Activated CD4-positive, alpha-beta T cell treated with anti-CD3 and anti-CD28 coated beads, Interleukin-2, amount 50 U/mL, for 4 hours (primary cell): ENCODE data around the gene ENHO.
A peak's percentile ranks its signal among the peaks of the same experiment; 100 is the strongest.

Experiments used
- DNase-seq, 2 experiments: peaks; one replicate each; pipeline ENCODE4 v3.0.0-alpha.2; 2020

The ENHO gene

DNA sequence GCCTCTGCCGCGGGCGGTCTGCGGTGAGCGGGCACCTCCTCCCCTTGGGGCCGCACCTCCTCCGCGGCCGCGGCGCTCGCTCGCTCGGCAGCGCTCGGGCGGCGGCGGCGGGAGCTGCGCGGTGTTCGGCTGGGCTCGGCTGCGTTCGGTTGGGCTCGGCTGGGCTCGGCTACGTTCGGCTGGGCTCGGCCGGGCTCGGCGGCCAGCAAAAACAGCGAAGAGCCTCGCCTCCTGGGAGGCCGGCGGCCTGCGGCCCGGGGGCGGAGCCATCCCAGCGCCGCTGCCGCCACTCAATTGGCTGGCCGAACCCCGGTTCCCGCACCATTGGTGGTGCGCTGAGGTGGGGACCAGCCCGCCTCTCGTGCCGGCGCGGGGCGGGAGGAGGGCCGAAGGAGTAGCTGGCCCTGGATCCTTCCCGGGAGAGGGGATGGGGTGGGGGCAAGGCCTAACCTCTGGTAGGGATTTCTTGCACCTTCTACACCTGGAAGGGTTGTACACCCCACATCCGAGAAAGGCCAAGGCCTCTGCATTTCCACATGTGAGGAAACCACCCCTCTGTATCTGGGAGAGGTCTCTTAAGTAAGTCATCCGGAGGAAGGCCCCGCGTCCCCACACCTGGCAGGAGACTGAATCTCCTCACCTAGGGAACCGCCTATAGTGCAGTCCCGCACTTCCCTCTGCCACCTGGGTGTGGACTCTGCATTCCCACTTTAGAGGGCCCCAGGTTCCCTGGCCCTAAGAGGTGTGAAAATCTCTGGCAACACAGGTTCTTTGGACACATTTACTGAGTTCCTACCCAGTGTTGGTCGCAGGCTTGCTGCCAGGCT is at the start of gene ENHO:
ENHO (minus strand) TSS at position 20 of the 827 bp plus-strand sequence. CDS start 1,295 bp downstream, outside the sequence.
- peak; percentile 80 to 81 for DNase-seq

DNA sequence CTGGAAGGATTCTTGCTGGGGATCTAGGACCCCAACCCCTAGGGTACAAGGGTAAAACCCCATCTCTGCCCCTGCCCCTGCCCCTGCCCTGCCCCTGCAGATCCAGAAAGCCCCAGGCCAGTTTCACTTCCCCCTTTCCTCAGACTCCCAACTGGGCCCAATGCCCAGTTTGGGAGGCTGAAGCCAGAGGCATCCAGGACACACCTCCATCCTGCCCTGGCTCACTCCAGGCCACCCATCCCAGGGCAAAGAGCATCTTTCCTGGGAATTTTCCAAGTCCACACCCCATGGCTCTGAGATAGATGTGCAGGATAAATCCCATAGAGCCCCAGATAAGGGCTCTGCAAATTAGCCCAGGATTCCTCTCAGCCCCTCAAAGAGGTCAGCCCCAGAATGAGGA is 49.3 kb upstream of the ENHO start:
- no peak for DNase-seq

DNA sequence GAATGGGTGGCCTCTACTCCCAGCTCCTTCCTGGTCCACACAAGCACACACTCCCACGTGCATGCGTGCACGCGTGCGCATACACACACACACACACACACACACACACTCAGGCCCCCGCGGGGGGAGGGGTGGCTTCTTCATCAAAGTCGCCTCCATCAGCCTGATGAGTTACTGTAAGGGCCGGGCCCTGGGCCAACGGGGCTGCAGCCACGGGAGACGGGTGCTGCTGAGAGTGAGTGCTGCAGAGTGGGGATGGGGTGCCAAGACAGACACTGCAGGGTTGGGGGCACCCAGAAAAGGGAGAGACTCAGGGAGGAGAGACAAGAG is 48.7 kb upstream of the ENHO start:
- no peak for DNase-seq

DNA sequence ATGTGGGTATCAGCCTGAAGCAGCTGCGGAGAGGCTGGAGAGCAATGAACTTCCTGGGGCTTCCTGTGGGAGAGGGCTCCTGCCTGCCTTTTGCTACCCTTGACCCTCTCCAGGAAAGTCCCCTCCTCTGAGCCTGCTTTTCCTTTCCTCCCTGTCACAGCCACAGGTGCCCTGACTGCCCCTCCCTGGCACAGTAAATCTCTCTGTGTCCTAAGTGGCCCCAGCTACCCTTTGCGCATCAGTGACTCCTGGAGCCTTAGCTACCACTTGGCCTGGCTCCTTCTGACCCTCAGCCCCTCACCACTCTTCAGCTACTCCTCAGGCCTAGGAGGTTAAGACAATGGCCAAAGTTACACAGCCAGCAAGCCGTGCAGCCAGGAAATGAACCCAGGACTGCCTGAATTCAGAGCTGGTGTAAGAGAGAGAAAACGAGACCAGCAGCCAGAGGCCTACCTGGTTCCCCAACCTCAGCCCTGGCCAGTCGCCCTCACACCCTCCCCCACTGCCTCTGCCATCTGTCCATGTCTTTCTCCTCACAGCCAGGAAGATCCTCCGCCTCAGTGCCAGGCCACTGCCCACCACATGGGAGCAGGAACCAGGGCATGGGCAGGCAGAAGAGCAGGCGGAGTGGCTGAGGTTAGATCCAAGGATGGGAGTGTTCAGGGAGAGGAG is 48.2 kb upstream of the ENHO start:
- DNase-seq, result no peak

DNA sequence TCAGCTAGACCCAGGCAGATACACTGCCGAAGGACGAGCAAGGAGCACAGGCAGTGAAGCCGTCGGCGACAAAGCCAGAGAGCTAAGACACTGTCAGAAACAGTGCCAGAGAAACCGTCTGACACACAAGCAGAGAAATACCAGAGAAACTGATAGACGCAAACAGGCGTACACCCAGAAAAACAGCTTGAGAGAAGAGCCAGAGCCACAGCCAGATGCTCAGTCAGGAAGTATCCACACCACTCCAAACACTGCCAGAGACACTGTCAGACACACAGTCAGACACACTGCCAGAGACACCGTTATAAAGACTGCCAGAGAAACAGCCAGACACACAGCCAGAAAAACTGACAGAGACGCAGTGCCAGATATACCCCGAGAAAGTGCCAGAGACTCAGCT is 47.6 kb upstream of the ENHO start:
- no peak for DNase-seq

DNA sequence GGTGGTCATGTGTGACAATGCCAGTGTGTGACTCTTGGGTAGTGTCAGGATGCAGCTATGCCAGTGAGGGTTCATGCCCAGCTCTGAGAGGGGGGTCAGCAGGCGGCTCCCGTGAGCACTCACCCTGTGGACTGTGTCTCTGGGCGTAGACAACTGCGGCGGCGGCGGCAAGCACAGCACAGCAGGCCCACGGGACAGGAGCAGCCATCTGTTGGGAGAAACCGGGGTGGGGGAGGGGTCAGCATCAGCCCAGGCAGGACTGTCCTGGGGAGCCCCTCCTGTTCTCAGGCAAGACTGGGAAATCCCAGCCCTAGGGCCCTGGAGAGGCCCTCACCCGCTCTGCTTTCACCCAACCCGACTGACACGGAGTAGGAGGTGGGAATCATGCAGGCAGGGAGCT is 46.0 kb upstream of the ENHO start:
- no peak for DNase-seq

DNA sequence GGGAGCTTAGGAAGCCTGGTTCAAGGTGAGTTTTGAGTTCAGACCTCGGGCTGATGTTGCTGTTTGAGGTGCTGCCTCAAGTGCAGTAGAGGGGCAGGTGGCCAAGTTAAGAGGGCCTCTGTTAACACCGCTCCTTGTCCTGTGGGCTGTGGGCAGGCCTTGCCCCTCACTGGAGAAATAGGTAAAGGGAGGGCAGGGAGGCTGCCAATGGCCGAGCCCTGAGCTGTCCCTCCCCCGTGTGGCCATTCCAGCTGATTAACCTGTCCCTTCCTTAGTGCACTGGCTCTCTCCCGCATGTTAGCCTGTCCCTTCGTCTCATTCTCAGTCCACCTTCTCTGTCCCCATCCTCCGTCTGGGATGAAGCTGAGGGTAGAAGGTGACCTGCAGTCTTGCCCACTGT is 45.3 kb upstream of the ENHO start:
- no peak for DNase-seq

DNA sequence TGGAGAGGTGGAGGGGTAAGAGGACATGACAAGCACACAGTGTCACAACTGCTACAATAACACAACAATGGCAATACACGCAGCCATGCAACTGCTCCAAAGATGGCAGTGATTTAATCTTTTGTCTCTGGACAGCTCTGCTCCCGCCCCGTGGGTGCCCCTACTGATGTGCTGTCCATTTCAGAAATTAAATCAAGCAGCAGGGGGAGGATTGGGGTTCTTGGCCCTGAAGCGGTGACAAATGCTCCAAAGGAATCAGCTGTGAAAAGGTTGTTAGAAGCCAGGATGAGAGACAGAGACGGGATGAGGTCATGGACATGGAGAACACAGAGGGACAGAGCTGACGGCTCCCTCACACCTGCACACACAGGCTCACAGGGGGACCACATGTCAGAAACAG is 44.2 kb upstream of the ENHO start:
- DNase-seq, result no peak

DNA sequence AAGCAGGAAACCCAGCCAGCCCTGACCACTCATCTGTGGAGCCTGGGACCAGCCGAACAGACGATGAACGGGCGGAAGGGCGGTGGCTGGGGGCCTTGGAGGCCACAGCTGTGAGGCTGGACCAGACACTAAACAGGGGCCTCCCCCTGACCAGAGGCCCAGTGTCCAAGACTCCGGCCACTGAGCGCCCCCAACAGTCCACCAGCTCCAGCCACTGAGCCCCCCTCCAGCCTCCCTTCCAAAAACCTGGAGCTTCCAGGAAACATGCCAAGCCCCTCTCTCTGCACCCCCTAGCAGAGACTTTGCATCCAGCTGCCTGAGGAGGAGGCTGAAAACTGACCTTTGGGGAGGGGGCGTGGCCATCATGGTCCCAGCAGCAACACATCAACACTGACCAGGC is 43.5 kb upstream of the ENHO start:
- no peak for DNase-seq

DNA sequence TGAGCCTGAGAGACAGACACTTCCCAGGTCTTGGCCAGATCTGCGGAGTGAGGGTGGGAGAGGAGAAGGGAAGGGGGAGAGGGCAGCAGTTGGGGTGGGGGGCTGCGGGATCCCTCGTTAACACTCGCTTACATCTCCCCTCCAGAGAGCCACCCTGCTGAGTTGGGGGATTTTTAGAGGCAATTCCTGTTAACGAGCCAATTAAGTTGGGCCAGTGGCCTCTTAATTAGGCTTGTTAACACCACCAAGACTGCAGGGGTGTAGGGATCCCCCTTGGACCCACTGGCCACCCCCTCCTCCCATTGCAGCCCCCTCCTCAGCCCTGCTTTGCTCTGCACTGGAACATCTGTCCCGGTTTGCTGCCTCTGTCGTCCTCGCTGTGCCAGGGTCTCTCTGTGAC is 43.1 kb upstream of the ENHO start:
- no peak for DNase-seq

DNA sequence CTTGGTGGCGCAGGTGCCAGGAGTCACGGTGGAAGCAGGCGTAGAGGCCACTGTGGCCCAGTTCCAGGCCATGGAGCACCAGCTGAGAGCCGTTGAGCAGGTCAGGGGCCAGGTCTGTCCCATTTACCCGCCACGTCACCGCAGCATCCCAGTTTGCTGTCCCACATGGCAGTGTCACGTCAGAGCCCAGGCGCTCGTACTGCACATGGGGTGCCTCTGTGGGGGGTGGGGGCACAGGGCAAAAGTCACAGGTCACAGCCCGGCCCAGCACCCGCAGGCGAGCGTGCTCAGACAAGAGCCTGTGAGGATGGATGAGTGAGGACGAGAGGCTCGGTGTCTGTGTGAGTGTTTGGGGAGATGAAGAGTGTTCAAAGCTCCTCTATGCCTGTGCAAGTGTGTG is 41.8 kb upstream of the ENHO start:
- DNase-seq, result no peak

DNA sequence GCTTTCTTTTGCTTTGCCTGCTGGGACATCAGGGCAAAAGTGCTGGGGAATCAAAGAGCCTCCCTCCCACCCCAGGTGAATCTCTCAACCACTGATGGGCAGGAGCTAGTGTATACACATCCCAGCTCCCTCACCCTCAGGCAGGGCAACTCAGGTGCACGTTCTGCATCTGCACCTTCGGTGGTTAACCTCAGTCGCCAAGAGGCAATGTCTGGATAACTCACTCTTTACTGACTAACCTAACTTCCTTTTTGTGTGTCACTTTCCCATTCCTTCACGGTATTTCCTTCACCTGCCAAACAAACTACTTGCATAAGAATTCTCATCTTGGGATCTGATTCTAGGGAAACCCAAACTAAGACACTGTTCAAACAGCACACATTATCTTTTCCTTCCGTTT is 40.5 kb upstream of the ENHO start:
- DNase-seq, result no peak

DNA sequence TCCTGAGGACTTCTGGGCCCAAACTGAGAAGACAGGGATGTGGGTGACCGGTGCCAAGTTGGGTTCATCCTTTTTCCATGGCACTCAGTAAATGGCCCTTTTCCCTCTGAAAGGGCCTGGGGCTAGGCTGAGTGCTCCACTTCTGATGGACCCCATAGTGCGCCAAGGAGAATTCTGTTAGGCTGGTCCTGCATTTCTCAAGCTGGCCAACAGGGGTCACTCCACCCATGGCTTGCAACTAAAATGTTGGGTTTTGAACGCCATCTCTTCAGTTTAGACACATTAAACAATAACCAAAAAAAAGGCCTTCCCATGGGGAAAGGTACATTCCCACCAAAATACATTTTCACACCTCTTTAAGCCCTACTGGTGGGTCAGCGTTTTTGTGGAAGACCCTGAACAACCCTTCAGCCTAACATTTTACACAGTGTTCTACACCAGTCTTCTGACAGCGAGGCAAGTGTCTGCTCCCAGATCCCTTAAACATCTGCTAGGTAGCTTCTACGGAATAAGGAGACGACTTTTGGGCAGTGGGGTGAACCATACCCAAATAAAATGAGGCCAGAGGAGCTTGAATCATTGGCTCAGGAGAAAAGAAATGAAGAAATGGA is 39.5 kb upstream of the ENHO start:
- no peak for DNase-seq

DNA sequence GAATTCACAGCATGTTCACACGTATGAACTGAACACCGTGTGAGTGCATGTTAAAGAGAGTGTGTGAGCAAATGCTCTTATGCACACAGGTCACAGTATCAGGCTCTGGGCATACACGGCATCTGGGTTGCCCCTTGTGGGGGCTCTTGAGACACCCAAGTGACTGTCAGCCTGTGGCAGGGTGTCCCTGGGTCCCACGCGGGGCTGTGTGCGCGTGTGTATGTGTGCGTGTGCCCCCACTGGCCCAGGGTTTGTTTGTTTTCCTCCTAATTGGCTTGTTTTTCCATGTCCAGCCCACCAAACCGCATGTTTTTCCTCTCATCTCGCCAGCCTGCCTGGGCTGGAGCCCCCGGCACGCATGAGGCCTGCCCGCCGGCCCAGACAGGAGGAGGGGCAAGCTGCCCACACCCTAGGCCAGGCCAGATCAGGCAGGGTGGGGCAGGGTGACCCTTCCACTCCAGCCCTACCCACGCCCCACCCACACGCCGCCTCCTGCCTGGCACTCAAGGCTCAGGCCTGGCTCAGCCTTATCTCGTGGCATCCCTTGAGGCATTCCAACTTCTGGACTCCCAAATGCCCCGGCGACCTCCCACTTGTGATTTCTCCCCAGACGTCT is 37.9 kb upstream of the ENHO start:
- DNase-seq, result no peak

DNA sequence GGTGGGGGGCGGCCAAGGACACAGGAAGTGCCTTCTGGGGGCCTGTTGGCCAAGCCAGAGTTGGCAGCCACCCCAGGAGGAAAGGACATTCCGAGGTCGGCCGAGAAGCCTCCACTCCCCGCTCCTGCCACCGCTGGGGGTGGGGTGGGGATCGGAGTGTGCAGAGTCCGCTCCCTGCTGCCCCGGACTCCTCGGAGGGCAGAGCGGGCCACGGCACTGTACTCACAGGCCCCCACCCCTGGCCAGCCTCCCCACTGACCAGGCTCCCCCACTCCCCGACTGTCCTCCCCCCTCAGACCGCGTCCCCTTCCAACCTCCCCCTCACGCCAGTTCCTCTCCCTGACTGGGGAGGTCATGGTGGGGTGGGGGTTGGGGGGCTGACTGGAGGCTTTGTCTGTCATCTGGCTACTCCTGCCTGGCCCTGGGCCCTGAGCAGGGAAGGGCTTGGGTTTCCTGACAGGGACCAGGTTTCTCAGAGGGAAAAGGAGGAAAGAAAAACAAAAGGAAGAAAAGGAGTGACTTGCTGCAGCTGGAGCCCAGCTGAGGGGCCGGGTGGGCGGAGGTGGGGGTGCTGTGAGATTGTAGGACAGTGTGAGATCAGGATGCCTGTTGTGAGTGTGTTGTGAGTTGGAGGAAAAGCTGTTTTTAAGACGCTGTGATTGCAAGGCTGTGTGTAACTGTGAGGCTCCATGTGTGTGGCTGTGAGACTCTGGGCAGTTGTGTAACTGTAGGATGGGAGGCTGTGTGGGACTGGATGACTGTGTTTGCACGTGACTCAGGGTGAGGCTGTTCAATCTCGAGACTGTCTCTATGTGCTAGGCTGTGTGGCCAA is 37.0 kb upstream of the ENHO start:
- no peak for DNase-seq

DNA sequence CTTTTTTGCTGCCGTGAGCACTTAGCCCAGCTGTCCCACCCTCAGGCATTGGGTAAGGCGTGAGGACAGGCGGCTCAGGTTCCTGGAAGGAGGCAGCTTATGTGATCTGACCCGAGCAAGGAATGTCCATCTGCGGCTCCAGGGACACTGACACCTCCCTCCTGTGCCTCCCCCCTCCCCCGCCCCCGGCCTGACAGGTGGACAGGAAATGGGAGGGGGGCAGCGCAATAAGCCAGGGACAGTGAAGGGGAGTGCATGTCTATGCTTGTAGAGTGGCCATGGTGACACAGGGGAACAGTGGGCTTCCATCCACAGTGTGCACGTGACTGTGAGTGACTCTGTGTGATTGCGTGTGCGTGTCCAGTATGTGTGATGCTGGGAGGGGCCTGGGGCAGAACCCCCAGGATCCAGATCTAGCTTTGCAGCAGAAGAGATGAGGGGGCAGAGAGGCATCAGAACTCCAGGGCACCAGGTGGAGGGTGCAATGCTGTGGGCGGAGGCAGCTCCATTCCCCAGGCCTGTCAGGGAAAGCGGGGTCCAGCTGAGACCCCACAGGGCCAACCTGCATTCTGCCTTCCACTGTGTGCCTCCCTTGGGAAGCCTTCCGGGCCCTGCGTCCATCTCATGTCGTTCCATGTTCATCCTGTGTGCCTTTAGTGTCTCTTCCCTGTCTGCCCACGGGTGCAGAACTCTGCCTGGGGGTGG is 36.3 kb upstream of the ENHO start:
- no peak for DNase-seq

DNA sequence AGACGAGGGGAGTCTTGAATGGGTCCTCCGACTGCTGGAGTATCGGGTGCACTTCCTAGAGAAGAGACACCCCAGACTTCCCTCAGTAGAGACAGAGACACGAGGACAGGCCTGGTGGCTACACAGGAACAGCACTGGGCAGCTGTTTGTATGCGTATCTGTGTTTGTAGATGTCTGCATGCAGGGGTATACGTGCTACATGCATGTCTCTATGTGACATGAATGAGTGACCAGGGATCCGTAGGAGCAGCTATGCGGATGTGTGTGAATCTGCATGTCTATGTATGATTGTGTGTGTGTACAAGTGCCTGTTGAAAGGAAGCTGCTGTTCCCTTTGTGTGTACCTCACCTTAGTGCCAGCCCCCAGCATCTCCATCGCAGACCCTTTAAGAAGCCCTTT is 35.6 kb upstream of the ENHO start:
- DNase-seq, result no peak

DNA sequence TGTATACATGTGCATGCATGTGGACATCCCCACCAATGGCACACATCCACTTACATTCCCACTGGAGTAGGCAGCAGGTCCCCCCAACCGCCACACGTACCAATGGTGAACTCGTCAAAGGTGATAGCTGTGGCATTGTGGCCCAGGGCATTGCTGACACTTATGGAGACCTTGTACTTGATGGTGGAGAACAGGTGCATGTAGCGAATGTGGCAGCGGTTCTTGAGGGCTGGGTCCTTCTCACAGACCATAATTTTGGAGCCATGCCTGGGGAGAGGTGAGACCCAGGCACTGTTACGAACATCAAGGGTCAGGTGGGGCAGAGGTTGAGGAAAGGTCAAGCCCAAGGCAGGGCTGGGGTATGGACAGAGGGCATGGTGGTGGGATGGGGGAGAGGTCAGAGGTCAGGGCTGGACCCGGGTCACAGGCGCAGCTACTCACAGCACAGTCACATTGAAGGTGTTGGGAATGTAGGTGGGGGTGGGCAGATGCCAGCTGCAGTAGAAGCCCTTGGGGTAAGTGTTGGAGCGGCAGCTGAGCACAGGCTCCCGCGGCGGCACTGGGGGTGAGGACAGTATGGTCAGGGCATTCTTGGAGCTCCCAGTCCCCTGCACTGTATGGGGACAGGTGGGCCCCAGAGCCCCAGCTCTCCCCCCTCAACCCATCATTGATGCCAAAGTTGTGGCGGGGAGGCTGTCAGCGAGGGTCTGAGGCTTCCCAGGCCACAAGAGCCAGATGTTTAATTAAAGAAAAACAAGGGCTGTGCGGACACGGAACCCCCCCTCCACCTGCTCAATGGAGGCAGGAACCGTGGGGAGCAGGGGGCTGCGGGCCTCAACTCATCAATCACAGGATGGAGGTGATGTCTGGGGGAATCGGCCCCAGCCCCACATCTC is 34.9 kb upstream of the ENHO start:
- no peak for DNase-seq

DNA sequence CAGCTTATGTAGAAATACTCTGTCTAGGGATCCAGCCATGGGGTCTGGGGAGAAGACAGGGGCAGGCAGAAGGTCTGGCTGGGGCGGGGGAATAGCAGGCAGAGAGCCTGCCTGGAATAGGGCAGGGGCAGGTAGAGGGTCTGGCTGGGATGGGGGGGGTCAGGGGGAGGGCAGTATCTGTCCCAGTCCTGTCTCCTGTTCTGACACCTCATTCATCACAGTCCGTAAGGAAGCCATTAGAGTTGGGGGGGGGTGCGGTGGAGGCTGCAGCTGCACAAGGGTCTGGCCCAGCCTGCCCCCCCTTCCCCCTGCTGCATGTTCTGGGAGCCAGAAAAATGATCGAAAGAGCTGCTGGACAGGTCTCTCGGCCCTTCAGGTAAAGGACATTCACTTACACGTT is 34.2 kb upstream of the ENHO start:
- no peak for DNase-seq

DNA sequence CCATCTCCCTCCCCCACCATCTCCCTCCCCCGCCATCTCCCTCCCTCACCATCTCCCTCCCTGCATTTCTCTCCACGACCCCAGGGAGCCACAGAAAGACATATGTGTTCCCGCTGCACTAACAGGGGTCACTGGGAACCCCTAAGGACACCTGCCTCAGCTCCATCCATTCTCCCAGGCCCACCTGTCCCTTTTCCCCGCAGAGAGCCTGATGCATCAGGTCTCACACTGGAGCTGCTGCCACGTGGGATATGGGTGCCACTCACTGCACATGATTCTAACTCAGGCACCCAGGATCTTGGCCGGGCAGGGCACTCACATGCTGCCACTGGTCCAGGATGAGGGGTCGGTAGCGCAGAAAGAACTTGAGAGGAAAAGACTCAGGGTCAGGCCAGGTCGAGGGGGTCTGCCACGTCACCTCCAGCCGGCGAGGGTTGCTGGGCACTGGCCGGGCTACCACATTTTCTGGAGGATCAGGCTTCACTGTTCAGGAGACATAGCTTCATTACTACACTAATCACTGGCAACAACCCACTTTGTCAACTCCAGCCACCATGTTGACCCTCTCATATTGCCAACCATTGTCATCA is 33.2 kb upstream of the ENHO start:
- DNase-seq, result no peak

DNA sequence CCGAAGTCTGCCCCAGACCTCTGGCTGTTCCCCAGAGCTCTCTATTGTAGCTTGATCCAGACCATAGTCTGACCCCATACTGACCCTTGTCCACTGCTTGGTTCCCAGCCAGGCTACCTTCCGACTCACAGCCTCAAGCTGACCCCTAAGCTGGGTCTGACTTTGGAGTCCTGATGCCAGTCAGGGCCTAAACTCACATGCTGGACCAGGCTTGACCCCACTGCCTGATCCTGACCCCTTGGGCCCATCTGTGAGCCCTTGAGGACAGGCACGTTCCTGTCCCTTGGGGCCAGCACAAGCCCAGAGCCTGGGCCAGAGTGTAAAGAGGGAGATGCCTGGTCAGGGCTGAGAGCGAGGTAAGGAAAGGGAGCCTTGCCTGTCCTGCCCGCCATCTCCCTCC is 32.7 kb upstream of the ENHO start:
- DNase-seq, result no peak
